PC-3 (cell line): ENCODE data around the gene EIF6.

ENCODE experiments used
- EZH2phosphoT487 ChIP-seq: fragments of 300-600 bp; sonication (generic); IDR thresholded peaks from 2 replicates; pipeline ENCODE4 v1.6.1; 2018; ENCODE audit warnings: mild to moderate bottlenecking, antibody characterized with exemption, low read length, borderline replicate concordance
- TF ChIP-seq, protein P1 (sequence below): fragments of 300-600 bp; sonication (generic); conservative IDR thresholded peaks from 2 replicates; pipeline ENCODE4 v1.5.1; 2017; ENCODE audit warnings: antibody characterized with exemption, low read depth, mild to moderate bottlenecking, low read length

DNA sequence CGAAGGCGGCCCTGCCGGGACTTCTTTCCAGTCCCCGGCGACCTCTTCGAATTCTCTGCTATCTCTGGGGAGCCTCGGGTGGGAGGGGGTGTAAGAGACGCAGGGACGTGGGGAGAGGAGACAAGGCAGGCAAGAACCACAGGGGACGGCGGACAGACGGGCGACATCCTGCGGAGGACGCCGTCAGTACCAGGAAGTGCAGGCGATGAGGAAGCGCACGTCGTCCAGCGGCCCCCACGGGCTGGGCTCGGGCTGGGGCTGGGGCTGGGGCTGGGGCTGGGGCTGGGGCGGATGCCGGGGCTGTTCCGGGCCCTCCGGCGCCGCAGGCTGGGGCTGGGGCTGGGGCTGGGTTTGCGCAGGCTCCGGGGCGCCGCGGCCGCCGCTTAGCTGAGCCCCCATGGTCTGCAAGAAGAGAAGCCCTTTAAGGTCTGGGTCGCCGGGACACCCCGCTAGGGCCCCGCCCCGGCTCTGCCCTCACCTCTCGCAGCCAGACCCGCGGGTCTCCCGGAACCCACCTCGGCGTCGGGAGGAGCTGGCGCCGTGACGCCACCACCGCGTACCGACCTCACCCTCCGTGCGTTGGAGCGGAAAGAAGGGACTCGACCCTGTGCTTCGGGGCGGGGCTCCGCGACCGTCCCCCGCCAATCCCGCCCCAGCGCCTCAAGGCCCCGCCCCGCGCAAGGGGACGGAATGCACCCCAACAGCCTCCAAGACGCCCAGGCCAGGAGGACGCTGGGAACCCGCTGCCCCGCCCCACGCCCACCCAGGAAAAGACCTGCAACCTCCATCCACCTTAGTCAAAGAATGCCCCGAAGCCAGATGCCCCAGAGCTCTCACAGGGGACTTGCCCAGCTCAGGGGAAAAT is 6.8 kb downstream of the EIF6 start, which contains the start of gene MMP24OS:
- TF ChIP-seq EZH2phosphoT487, result no peak
- TF ChIP-seq, protein P1, sequence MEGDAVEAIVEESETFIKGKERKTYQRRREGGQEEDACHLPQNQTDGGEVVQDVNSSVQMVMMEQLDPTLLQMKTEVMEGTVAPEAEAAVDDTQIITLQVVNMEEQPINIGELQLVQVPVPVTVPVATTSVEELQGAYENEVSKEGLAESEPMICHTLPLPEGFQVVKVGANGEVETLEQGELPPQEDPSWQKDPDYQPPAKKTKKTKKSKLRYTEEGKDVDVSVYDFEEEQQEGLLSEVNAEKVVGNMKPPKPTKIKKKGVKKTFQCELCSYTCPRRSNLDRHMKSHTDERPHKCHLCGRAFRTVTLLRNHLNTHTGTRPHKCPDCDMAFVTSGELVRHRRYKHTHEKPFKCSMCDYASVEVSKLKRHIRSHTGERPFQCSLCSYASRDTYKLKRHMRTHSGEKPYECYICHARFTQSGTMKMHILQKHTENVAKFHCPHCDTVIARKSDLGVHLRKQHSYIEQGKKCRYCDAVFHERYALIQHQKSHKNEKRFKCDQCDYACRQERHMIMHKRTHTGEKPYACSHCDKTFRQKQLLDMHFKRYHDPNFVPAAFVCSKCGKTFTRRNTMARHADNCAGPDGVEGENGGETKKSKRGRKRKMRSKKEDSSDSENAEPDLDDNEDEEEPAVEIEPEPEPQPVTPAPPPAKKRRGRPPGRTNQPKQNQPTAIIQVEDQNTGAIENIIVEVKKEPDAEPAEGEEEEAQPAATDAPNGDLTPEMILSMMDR, result peak; percentile 18; the same call in 1 of the 2 replicates
